ENCODE measurements around the gene TTYH3. TPM values are rescaled to one million over a fixed set of nuclear protein-coding genes. Genes with fewer than 3 reads are reported as not detected.

The TTYH3 gene
- total RNA-seq, 4 donors from 2014 or later = 14.0 to 26.3 (median 19.5) TPM

- H3K27ac ChIP-seq = no peak overlapping the region
- H3K4me1 ChIP-seq = peaks cover 6% of the 10 kb centered on the region
- WGBS = 92% methylated on average over 8 of the region's 27 CpGs
- TF ChIP-seq POLR2A (IDR thresholded peaks at IDR 0.05) (no peak), POLR2AphosphoS5 (IDR thresholded peaks at IDR 0.05) (no peak), EP300 (IDR thresholded peaks at IDR 0.05) (no peak), CTCF (IDR thresholded peaks at IDR 0.05) (no peak)
- no peaks in the 10 kb centered on the region for H3K36me3 ChIP-seq
- peaks cover 42% of the 10 kb centered on the region for H3K27me3 ChIP-seq
- no peak overlapping the region for H3K4me3 ChIP-seq
- H3K9me3 ChIP-seq = no peaks in the 10 kb centered on the region
- DNase-seq (ENCODE audit: low spot score in 2 of 2) = no peak
Measured at GRCh38 chr7:2681929-2682799, 50.4 kb downstream of the TTYH3 start.

GRCh38 chr7:2684501-2684900 lies 52.7 kb downstream of the TTYH3 start:
- Histone ChIP-seq H3K36me3 (no peaks in the 10 kb centered on the region), H3K4me1 (peaks cover 26% of the 10 kb centered on the region), H3K4me3 (no peak overlapping the region), H3K27me3 (peaks cover 65% of the 10 kb centered on the region), H3K9me3 (no peaks in the 10 kb centered on the region), H3K27ac (no peak overlapping the region)
- 93% methylated on average over 9 of the region's 11 CpGs for WGBS
- TF ChIP-seq POLR2AphosphoS5 (IDR thresholded peaks at IDR 0.05) (no peak), POLR2A (IDR thresholded peaks at IDR 0.05) (no peak), EP300 (IDR thresholded peaks at IDR 0.05) (no peak), CTCF (IDR thresholded peaks at IDR 0.05) (no peak)
- no peak for DNase-seq (ENCODE audit: low spot score in 2 of 2)

- WGBS = 88% methylated on average over 14 of the region's 14 CpGs
- Histone ChIP-seq H3K9me3 (no peaks in the 10 kb centered on the region), H3K27me3 (peaks cover 57% of the 10 kb centered on the region), H3K4me3 (no peak overlapping the region), H3K4me1 (peaks cover 21% of the 10 kb centered on the region), H3K27ac (no peak overlapping the region), H3K36me3 (no peaks in the 10 kb centered on the region)
- TF ChIP-seq POLR2AphosphoS5 (IDR thresholded peaks at IDR 0.05) (no peak), CTCF (IDR thresholded peaks at IDR 0.05) (no peak), POLR2A (IDR thresholded peaks at IDR 0.05) (no peak), EP300 (IDR thresholded peaks at IDR 0.05) (no peak)
- DNase-seq (ENCODE audit: low spot score in 2 of 2) = no peak
Measured at GRCh38 chr7:2686101-2686500, 54.3 kb downstream of the TTYH3 start.

GRCh38 chr7:2687338-2687869 lies 55.6 kb downstream of the TTYH3 start:
- no peak overlapping the region for H3K27ac ChIP-seq
- H3K9me3 ChIP-seq = no peaks in the 10 kb centered on the region
- TF ChIP-seq POLR2AphosphoS5 (IDR thresholded peaks at IDR 0.05) (no peak), POLR2A (IDR thresholded peaks at IDR 0.05) (no peak), EP300 (IDR thresholded peaks at IDR 0.05) (no peak), CTCF (IDR thresholded peaks at IDR 0.05) (no peak)
- H3K4me3 ChIP-seq = peak overlapping the region; percentile 39
- 51% methylated on average over 17 of the region's 17 CpGs for WGBS
- H3K27me3 ChIP-seq = peaks cover 50% of the 10 kb centered on the region
- no peak for DNase-seq (ENCODE audit: low spot score in 2 of 2)
- H3K36me3 ChIP-seq = no peaks in the 10 kb centered on the region
- H3K4me1 ChIP-seq = peaks cover 20% of the 10 kb centered on the region

GRCh38 chr7:2687881-2688318 lies 56.1 kb downstream of the TTYH3 start, which contains the start of gene AMZ1:
Gene AMZ1 (plus strand): TSS chr7:2688202. CDS start chr7:2700452, 12,250 bp downstream.
- Histone ChIP-seq H3K4me3 (peak within 1 kb of the TSS; percentile 39), H3K27me3 (peaks cover 50% of the 10 kb centered on the region), H3K27ac (no peak within 1 kb of the TSS), H3K4me1 (peaks cover 20% of the 10 kb centered on the region), H3K9me3 (no peaks in the 10 kb centered on the region), H3K36me3 (no peaks in the 10 kb centered on the region)
- no peak for DNase-seq (ENCODE audit: low spot score in 2 of 2)
- no peak for TF ChIP-seq POLR2AphosphoS5 (IDR thresholded peaks at IDR 0.05)
- TF ChIP-seq EP300 (IDR thresholded peaks at IDR 0.05) = no peak
- WGBS = 49% methylated on average over 2 of the region's 41 CpGs

Measured in suprapubic skin (tissue), 4 donors.